Keratinocyte (primary cell): ENCODE results near the gene TNFAIP8L3.

Experiments used
- EZH2 ChIP-seq: IDR thresholded peaks from one replicate; pipeline ENCODE4 v1.6.1; 2012; ENCODE audit warnings: inconsistent platforms, mild to moderate bottlenecking, low read length, moderate library complexity
- TF ChIP-seq, protein P1 (sequence below), 3 experiments: IDR thresholded peaks in 1 of 3; conservative IDR thresholded peaks in 1 of 3; optimal IDR thresholded peaks in 1 of 3; 2 replicates in 2 of 3; 3 replicates in 1 of 3; pipeline versions ENCODE3 to v1.5.1; 2011; ENCODE audit warnings: low read length in 3 of 3, mild to moderate bottlenecking in 3 of 3, moderate library complexity in 2 of 3, control low read depth in 1 of 3, inconsistent platforms in 1 of 3; ENCODE audit not compliant: insufficient read depth in 2 of 3; ENCODE audit errors: extremely low read depth in 1 of 3

DNA sequence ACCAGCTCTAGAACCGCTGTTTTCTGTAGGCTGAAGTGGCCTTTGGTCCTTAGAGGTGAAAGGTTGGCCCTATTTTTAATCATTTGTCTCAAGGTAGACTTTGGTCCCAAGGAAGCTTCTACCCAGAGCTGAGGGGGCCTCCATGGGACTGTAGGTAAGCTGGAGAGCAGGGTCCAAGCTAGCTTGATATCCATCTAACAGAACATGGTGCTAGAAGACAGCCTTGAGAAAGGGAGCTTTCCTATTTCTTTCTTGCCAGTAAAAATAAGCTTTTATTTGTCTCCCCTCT lies 3.6 kb upstream of the TNFAIP8L3 start:
- TF ChIP-seq, protein P1, sequence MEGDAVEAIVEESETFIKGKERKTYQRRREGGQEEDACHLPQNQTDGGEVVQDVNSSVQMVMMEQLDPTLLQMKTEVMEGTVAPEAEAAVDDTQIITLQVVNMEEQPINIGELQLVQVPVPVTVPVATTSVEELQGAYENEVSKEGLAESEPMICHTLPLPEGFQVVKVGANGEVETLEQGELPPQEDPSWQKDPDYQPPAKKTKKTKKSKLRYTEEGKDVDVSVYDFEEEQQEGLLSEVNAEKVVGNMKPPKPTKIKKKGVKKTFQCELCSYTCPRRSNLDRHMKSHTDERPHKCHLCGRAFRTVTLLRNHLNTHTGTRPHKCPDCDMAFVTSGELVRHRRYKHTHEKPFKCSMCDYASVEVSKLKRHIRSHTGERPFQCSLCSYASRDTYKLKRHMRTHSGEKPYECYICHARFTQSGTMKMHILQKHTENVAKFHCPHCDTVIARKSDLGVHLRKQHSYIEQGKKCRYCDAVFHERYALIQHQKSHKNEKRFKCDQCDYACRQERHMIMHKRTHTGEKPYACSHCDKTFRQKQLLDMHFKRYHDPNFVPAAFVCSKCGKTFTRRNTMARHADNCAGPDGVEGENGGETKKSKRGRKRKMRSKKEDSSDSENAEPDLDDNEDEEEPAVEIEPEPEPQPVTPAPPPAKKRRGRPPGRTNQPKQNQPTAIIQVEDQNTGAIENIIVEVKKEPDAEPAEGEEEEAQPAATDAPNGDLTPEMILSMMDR (optimal IDR thresholded peaks at IDR 0.05 in 1 of 3, IDR thresholded peaks at IDR 0.05 in 1 of 3, conservative IDR thresholded peaks at IDR 0.05 in 1 of 3; ENCODE audit: extremely low read depth in 1 of 3, insufficient read depth in 2 of 3, low read length in 3 of 3) = no peak
- no peak for TF ChIP-seq EZH2
